Measurements from ENCODE around the gene ADCY2. TPM values are rescaled to one million over a fixed set of nuclear protein-coding genes. Genes with fewer than 3 reads are reported as not detected.

The ADCY2 gene
- total RNA-seq, 1 experiment from 2014 or later, result 31.3 TPM

- Histone ChIP-seq H2BK15ac (ENCODE audit: low read depth, low read length) (no peak overlapping the region), H3K23me2 (ENCODE audit: insufficient read length, low read depth, low read length, poor library complexity, severe bottlenecking) (no peaks in the 10 kb centered on the region), H2BK12ac (ENCODE audit: insufficient read length, low read depth, low read length) (no peak overlapping the region), H3T11ph (ENCODE audit: low read length) (no peak overlapping the region), H2AFZ (ENCODE audit: low read length) (no peak overlapping the region), H2AK5ac (ENCODE audit: insufficient read length, low read length) (no peak overlapping the region), H4K91ac (ENCODE audit: insufficient read length, low read depth, low read length) (no peak overlapping the region), H3K56ac (ENCODE audit: insufficient read length, low read depth, low read length) (no peak overlapping the region), H3K9me3 (ENCODE audit: control insufficient read depth, low read depth, low read length) (no peaks in the 10 kb centered on the region), H4K5ac (ENCODE audit: insufficient read length, low read depth, low read length) (no peak overlapping the region), H3K9ac (ENCODE audit: extremely low read depth, insufficient read length, low read length) (no peak overlapping the region), H3K4me1 (ENCODE audit: insufficient read depth, low read length) (peaks cover 7% of the 10 kb centered on the region), H3K18ac (ENCODE audit: insufficient read length, low read depth, low read length) (no peak overlapping the region), H4K8ac (replicated peaks; ENCODE audit: insufficient read length, low read depth, low read length) (no peak overlapping the region), H3K14ac (ENCODE audit: insufficient read depth, low read length) (no peak overlapping the region), H3K27ac (ENCODE audit: insufficient read length, low read depth, low read length) (no peak overlapping the region), H3K79me2 (ENCODE audit: insufficient read depth, low read length) (peaks cover 4% of the 10 kb centered on the region; the same call in 1 of the 2 replicates), H4K20me1 (ENCODE audit: control insufficient read depth, insufficient read depth, insufficient read length) (no peaks in the 10 kb centered on the region), H2BK20ac (ENCODE audit: low read depth, low read length, poor library complexity, severe bottlenecking) (no peak overlapping the region), H3K4ac (ENCODE audit: low read depth, low read length) (no peak overlapping the region), H3K4me2 (ENCODE audit: insufficient read depth, insufficient read length, low read length) (no peak overlapping the region), H3K27me3 (ENCODE audit: insufficient read depth, low read length) (no peaks in the 10 kb centered on the region), H2BK5ac (ENCODE audit: insufficient read length, low read length) (no peak overlapping the region), H2BK120ac (ENCODE audit: low read depth, low read length, poor library complexity, severe bottlenecking) (no peak overlapping the region), H3K23ac (ENCODE audit: insufficient read length, low read depth, low read length) (no peak overlapping the region), H3K79me1 (ENCODE audit: insufficient read depth, low read depth, low read length, poor library complexity, severe bottlenecking) (no peaks in the 10 kb centered on the region)
- H3K4me1 Mint-ChIP-seq, result peaks cover 19 to 38% of the 10 kb centered on the region in 2 experiments
- WGBS (ENCODE audit: extremely low coverage, insufficient read length, low lambda C conversion rate), result no CpG with 5 or more reads among the region's 7 CpGs
- peaks cover 15 to 22% of the 10 kb centered on the region in 2 experiments for H3K9me3 Mint-ChIP-seq
- H3K27ac Mint-ChIP-seq, result no peak overlapping the region
- H3K36me3 Mint-ChIP-seq (ENCODE audit: insufficient read depth in 1 of 3, low read depth in 3 of 3), result peaks cover 9 to 25% (median 14%) of the 10 kb centered on the region in 3 experiments
- H3K4me3 Mint-ChIP-seq, result no peak overlapping the region
- TF ChIP-seq CTCF (conservative IDR thresholded peaks at IDR 0.05), result no peak
- no peak for DNase-seq
- H3K27me3 Mint-ChIP-seq (ENCODE audit: low read depth), result no peaks in the 10 kb centered on the region
These were observed 71.2 kb downstream of the ADCY2 start for GRCh38 chr5:7467179-7467578.

All from H9 (cell line).